NCI-H82 treated with DMSO at 0.1 percent for 48 hours (cell line): Measurements from ENCODE around the gene SHPK.

ENCODE experiments used
- DNase-seq: peaks from one replicate; lab custom pipeline; 2025; ENCODE audit not compliant: unreplicated experiment; lab: John Stamatoyannopoulos, UW

Gene SHPK

GRCh38 chr17:3636154-3636907, at the start of gene SHPK, which contains the start of gene CTNS:
TSS of gene SHPK (minus strand) at chr17:3636250. CDS start at chr17:3636219, 31 bp downstream.
TSS of gene CTNS (plus strand) at chr17:3636760. CDS start at chr17:3640207, 3,447 bp downstream.
- DNase-seq: peak; percentile 95

- DNase-seq: no peak
Measured at GRCh38 chr17:3685174-3685573, 49.1 kb upstream of the SHPK start.

GRCh38 chr17:3683054-3683511, 47.0 kb upstream of the SHPK start:
- no peak for DNase-seq

GRCh38 chr17:3682033-3682432, 46.0 kb upstream of the SHPK start:
- no peak for DNase-seq

GRCh38 chr17:3681565-3681964, 45.5 kb upstream of the SHPK start:
- DNase-seq: no peak

GRCh38 chr17:3681057-3681456, 45.0 kb upstream of the SHPK start:
- DNase-seq: no peak

- DNase-seq: no peak
Measured at GRCh38 chr17:3679531-3680126, 43.6 kb upstream of the SHPK start.

- DNase-seq: no peak
Measured at GRCh38 chr17:3678821-3679530, 42.9 kb upstream of the SHPK start.

GRCh38 chr17:3678095-3678820, 42.2 kb upstream of the SHPK start:
- DNase-seq: no peak

- no peak for DNase-seq
Measured at GRCh38 chr17:3675886-3676285, 39.8 kb upstream of the SHPK start.

GRCh38 chr17:3672571-3672970, 36.5 kb upstream of the SHPK start:
- no peak for DNase-seq

GRCh38 chr17:3669548-3669947, 33.5 kb upstream of the SHPK start:
- DNase-seq: no peak

GRCh38 chr17:3669085-3669347, 33.0 kb upstream of the SHPK start:
- DNase-seq: no peak

GRCh38 chr17:3668279-3669084, 32.4 kb upstream of the SHPK start, which contains the start of the genes EMC6 and TAX1BP3:
TSS of gene EMC6 (plus strand) at chr17:3668812. CDS start at chr17:3669147, 335 bp downstream.
TSS of gene TAX1BP3 (minus strand) at chr17:3668578. CDS start at chr17:3668526, 52 bp downstream.
- DNase-seq: peak; percentile 97

GRCh38 chr17:3667366-3668278, 31.6 kb upstream of the SHPK start:
- no peak for DNase-seq

GRCh38 chr17:3666516-3666915, 30.5 kb upstream of the SHPK start:
- no peak for DNase-seq

- no peak for DNase-seq
Measured at GRCh38 chr17:3665834-3666233, 29.8 kb upstream of the SHPK start.

GRCh38 chr17:3663102-3664011, 27.3 kb upstream of the SHPK start:
- DNase-seq: no peak
